CD8-positive, alpha-beta memory T cell (primary cell): Measurements from ENCODE around the gene SDC3. TPM values are rescaled to one million over a fixed set of nuclear protein-coding genes. Genes with fewer than 3 reads are reported as not detected.
A peak's percentile ranks its signal among the peaks of the same experiment; 100 is the strongest.

Experiments
- CTCF ChIA-PET: fragments of 350-600 bp; sonication (Branson Sonifier 250); formaldehyde crosslinking; loops from one replicate; lab custom pipeline; 2021; ENCODE audit warnings: antibody characterized with exemption; lab: Charles Lee
- POLR2A ChIA-PET: fragments of 350-600 bp; sonication (Branson Sonifier 250); formaldehyde crosslinking; loops from one replicate; lab custom pipeline; 2021; ENCODE audit warnings: antibody characterized with exemption; lab: Charles Lee
- DNase-seq, 5 donors: peaks; one replicate each; pipeline versions ENCODE4 v3.0.0 to v3.0.0-alpha.2; 2020 to 2022; ENCODE audit warnings: mixed read lengths in 1 of 5
- H3K27ac ChIP-seq: one replicate; pipeline ENCODE4 v1.7.0; 2013; ENCODE audit warnings: low read depth, mild to moderate bottlenecking, low read length, moderate library complexity
- H3K27me3 ChIP-seq: 2 replicates; pipeline ENCODE4 v1.7.0; 2013; ENCODE audit warnings: low read length, mild to moderate bottlenecking; ENCODE audit not compliant: insufficient read depth, poor library complexity, severe bottlenecking
- H3K36me3 ChIP-seq: 2 replicates; pipeline ENCODE4 v1.7.0; 2013; ENCODE audit warnings: mild to moderate bottlenecking, low read length, moderate library complexity; ENCODE audit not compliant: insufficient read depth
- H3K4me1 ChIP-seq: 2 replicates; pipeline ENCODE4 v1.7.0; 2013; ENCODE audit warnings: mild to moderate bottlenecking, low read length, moderate library complexity; ENCODE audit not compliant: insufficient read depth
- H3K4me3 ChIP-seq: 2 replicates; pipeline ENCODE4 v1.7.0; 2013; ENCODE audit warnings: mild to moderate bottlenecking, low read length
- H3K9me3 ChIP-seq: 2 replicates; pipeline ENCODE4 v1.7.0; 2013; ENCODE audit warnings: mild to moderate bottlenecking, low read length
- H3K27ac Mint-ChIP-seq, 8 donors: one replicate each; pipeline ENCODE4 v1.8.0; 2020 to 2021; ENCODE audit warnings: mixed read lengths in 8 of 8, mild to moderate bottlenecking in 6 of 8, inconsistent platforms in 3 of 8, moderate library complexity in 3 of 8
- H3K27me3 Mint-ChIP-seq, 2 donors: one replicate each; pipeline ENCODE4 v1.8.0; 2020 to 2021; ENCODE audit warnings: mixed read lengths in 2 of 2, mild to moderate bottlenecking in 1 of 2, moderate library complexity in 1 of 2
- H3K36me3 Mint-ChIP-seq, 3 donors: one replicate each; pipeline ENCODE4 v1.8.0; 2020 to 2021; ENCODE audit warnings: mixed read lengths in 3 of 3, inconsistent platforms in 1 of 3, mild to moderate bottlenecking in 1 of 3
- H3K4me1 Mint-ChIP-seq, 3 donors: one replicate each; pipeline ENCODE4 v1.8.0; 2020 to 2021; ENCODE audit warnings: mixed read lengths in 3 of 3, inconsistent platforms in 1 of 3, mild to moderate bottlenecking in 1 of 3
- H3K4me3 Mint-ChIP-seq, 7 donors: one replicate each; pipeline ENCODE4 v1.8.0; 2020 to 2021; ENCODE audit warnings: mixed read lengths in 7 of 7, mild to moderate bottlenecking in 6 of 7, moderate library complexity in 4 of 7, inconsistent platforms in 2 of 7
- H3K9me3 Mint-ChIP-seq, 5 donors: one replicate each; pipeline ENCODE4 v1.8.0; 2020 to 2022; ENCODE audit warnings: mixed read lengths in 5 of 5, mild to moderate bottlenecking in 3 of 5, moderate library complexity in 2 of 5, inconsistent platforms in 1 of 5
- polyA plus RNA-seq: library from polyadenylated mRNA; unstranded; fragments of 300-500 nt; fragmentation: Illumina TruSeq; gene quantifications from one replicate; pipeline ENCODE4 v1.2.3, GENCODE V29; 2021
- total RNA-seq, 2 experiments: library from RNA; stranded (reverse); gene quantifications; one replicate each; pipeline ENCODE4 v1.2.3, GENCODE V29; 2021

Gene SDC3
- total and polyA plus RNA-seq, 3 experiments from 2014 or later, result 0.44 TPM; not detected in 1

- Histone ChIP-seq H3K36me3 (no peaks in the 10 kb centered on the region), H3K9me3 (no peaks in the 10 kb centered on the region), H3K27me3 (no peaks in the 10 kb centered on the region), H3K4me3 (no peak overlapping the region), H3K27ac (no peak overlapping the region), H3K4me1 (peaks cover 5% of the 10 kb centered on the region)
- no peaks in the 10 kb centered on the region for H3K27me3 Mint-ChIP-seq
- peaks cover 10 to 12% (median 12%) of the 10 kb centered on the region in 3 donors for H3K4me1 Mint-ChIP-seq
- no peak for DNase-seq
- H3K36me3 Mint-ChIP-seq, result peaks cover 0 to 21% (median 3%) of the 10 kb centered on the region in 3 donors
- no peak overlapping the region for H3K4me3 Mint-ChIP-seq
- H3K27ac Mint-ChIP-seq, result peak overlapping the region in 1 of 8 donors; percentile 64
- no peaks in the 10 kb centered on the region for H3K9me3 Mint-ChIP-seq
- POLR2A ChIA-PET, result no interaction called here
- CTCF ChIA-PET, result interaction anchor here (0.7 to 2.0 kb wide), 4 partner anchors 8 to 209 kb away, joined by 3 to 15 read pairs (median 8); no protein-coding TSS in a partner anchor
These were observed 19.6 kb upstream of the SDC3 start for GRCh38 chr1:30928171-30928570.

DNA sequence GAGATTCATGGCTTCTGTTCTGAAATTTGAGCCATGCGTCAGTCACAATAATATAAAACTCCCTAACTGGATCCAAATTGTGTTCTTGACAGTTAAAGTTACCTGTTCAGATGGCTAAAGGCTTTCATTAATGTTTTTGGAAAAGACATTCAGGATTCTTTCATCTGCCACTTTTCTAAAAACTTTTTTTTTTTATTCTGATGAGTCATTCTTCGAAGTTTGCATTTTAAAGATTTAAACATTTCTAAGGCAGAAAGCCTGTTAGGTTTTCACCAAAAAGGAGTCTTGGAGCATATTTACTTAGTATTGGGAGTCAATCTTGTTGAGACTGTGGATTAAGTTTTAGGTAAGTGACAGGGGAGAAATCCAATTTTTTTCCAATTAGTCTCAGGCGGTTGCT is 18.9 kb upstream of the SDC3 start:
- H3K4me1 Mint-ChIP-seq, result peaks cover 10 to 12% (median 12%) of the 10 kb centered on the region in 3 donors
- H3K27ac Mint-ChIP-seq, result peak overlapping the region in 1 of 8 donors; percentile 21
- CTCF ChIA-PET, result no interaction called here
- peaks cover 0 to 14% (median 0%) of the 10 kb centered on the region in 3 donors for H3K36me3 Mint-ChIP-seq
- H3K27ac ChIP-seq, result no peak overlapping the region
- POLR2A ChIA-PET, result no interaction called here
- H3K4me3 Mint-ChIP-seq, result no peak overlapping the region
- no peak overlapping the region for H3K4me3 ChIP-seq
- no peak for DNase-seq
- no peaks in the 10 kb centered on the region for H3K9me3 ChIP-seq
- H3K4me1 ChIP-seq, result peaks cover 5% of the 10 kb centered on the region
- H3K27me3 Mint-ChIP-seq, result no peaks in the 10 kb centered on the region
- no peaks in the 10 kb centered on the region for H3K9me3 Mint-ChIP-seq
- no peaks in the 10 kb centered on the region for H3K27me3 ChIP-seq
- H3K36me3 ChIP-seq, result no peaks in the 10 kb centered on the region

GRCh38 chr1:30923597-30923996 is 15.0 kb upstream of the SDC3 start:
- no peak for DNase-seq
- Histone ChIP-seq H3K4me1 (no peaks in the 10 kb centered on the region), H3K36me3 (no peaks in the 10 kb centered on the region), H3K27ac (no peak overlapping the region), H3K27me3 (no peaks in the 10 kb centered on the region), H3K9me3 (no peaks in the 10 kb centered on the region), H3K4me3 (no peak overlapping the region)
- Mint-ChIP-seq H3K4me3 (no peak overlapping the region), H3K9me3 (no peaks in the 10 kb centered on the region), H3K4me1 (peaks cover 1 to 4% (median 1%) of the 10 kb centered on the region in 3 donors), H3K36me3 (no peaks in the 10 kb centered on the region), H3K27me3 (peaks cover 0 to 5% of the 10 kb centered on the region in 2 donors), H3K27ac (no peak overlapping the region)
- ChIA-PET POLR2A (no interaction called here), CTCF (no interaction called here)

- H3K4me3 ChIP-seq, result no peak overlapping the region
- no peak overlapping the region for H3K27ac Mint-ChIP-seq
- DNase-seq, result no peak
- H3K27ac ChIP-seq, result no peak overlapping the region
- H3K36me3 Mint-ChIP-seq, result no peaks in the 10 kb centered on the region
- peaks cover 0 to 5% of the 10 kb centered on the region in 2 donors for H3K27me3 Mint-ChIP-seq
- no peaks in the 10 kb centered on the region for H3K9me3 ChIP-seq
- CTCF ChIA-PET, result interaction anchor here (1.7 to 2.7 kb wide), 2 partner anchors 8 to 11 kb away, joined by 3 to 12 read pairs; no protein-coding TSS in a partner anchor
- H3K9me3 Mint-ChIP-seq, result no peaks in the 10 kb centered on the region
- H3K4me1 ChIP-seq, result no peaks in the 10 kb centered on the region
- no peaks in the 10 kb centered on the region for H3K36me3 ChIP-seq
- POLR2A ChIA-PET, result no interaction called here
- peaks cover 0 to 3% (median 0%) of the 10 kb centered on the region in 3 donors for H3K4me1 Mint-ChIP-seq
- H3K4me3 Mint-ChIP-seq, result no peak overlapping the region
- H3K27me3 ChIP-seq, result no peaks in the 10 kb centered on the region
These were observed 12.3 kb upstream of the SDC3 start for GRCh38 chr1:30920827-30921226.

GRCh38 chr1:30919025-30919881 is 10.7 kb upstream of the SDC3 start:
- Mint-ChIP-seq H3K27me3 (peaks cover 0 to 5% of the 10 kb centered on the region in 2 donors), H3K9me3 (no peaks in the 10 kb centered on the region), H3K4me1 (peaks cover 0 to 3% (median 0%) of the 10 kb centered on the region in 3 donors), H3K27ac (no peak overlapping the region), H3K36me3 (no peaks in the 10 kb centered on the region), H3K4me3 (no peak overlapping the region)
- ChIA-PET POLR2A (no interaction called here), CTCF (interaction anchor here (1.4 to 2.7 kb wide), 2 partner anchors 10 to 117 kb away, joined by 5 to 12 read pairs; no protein-coding TSS in a partner anchor)
- no peaks in the 10 kb centered on the region for H3K4me1 ChIP-seq
- no peaks in the 10 kb centered on the region for H3K9me3 ChIP-seq
- no peaks in the 10 kb centered on the region for H3K27me3 ChIP-seq
- peak overlapping the region; percentile 22 for H3K27ac ChIP-seq
- no peaks in the 10 kb centered on the region for H3K36me3 ChIP-seq
- DNase-seq, result no peak
- no peak overlapping the region for H3K4me3 ChIP-seq

- peaks cover 0 to 3% (median 0%) of the 10 kb centered on the region in 3 donors for H3K4me1 Mint-ChIP-seq
- no peaks in the 10 kb centered on the region for H3K9me3 Mint-ChIP-seq
- no peak overlapping the region for H3K4me3 Mint-ChIP-seq
- no peaks in the 10 kb centered on the region for H3K4me1 ChIP-seq
- H3K27ac ChIP-seq, result no peak overlapping the region
- no peak for DNase-seq
- ChIA-PET CTCF (no interaction called here), POLR2A (interaction anchor here (0.7 kb wide), 1 partner anchor 14 kb away, joined by 3 read pairs; no protein-coding TSS in a partner anchor)
- no peak overlapping the region for H3K27ac Mint-ChIP-seq
- no peaks in the 10 kb centered on the region for H3K36me3 Mint-ChIP-seq
- no peaks in the 10 kb centered on the region for H3K36me3 ChIP-seq
- H3K4me3 ChIP-seq, result no peak overlapping the region
- no peaks in the 10 kb centered on the region for H3K27me3 ChIP-seq
- H3K27me3 Mint-ChIP-seq, result peaks cover 1 to 8% of the 10 kb centered on the region in 2 donors
- no peaks in the 10 kb centered on the region for H3K9me3 ChIP-seq
These were observed 7.7 kb upstream of the SDC3 start for GRCh38 chr1:30916296-30916695.

DNA sequence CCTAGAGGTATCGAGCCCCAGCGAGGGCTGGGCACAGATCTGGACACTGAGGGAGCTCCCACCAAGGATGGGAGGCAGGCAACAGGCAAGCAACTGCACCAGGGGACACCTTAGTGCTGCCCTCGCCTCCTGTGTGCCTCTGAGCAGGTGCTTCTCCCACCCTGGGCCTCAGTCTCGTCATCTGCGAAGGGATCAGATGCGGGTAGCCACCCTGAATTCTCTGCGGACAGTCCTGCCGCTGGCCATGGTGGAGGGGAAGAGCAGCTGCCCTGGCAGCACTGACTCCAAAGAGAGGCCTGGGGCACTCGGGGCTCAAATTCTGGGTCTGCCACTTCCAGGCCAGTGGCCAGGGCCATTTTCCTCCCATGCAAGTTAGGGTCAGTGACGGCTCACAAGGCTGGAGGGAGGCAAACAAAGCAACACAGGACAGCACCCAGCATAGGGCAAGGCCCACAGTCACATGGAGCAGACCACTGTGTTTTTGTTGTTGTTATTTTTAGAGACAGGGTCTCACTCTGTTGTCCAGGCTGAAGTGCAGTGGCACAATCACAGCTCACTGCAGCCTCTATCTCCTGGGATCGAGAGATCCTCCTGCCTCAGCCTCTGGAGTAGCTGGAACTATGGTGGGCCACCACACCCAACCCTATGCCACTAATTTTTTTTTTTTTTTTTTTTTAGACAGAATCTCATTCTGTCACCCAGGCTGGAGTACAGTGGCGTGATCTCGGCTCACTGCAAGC is 7.1 kb upstream of the SDC3 start:
- Mint-ChIP-seq H3K27me3 (peaks cover 1 to 6% of the 10 kb centered on the region in 2 donors), H3K9me3 (no peaks in the 10 kb centered on the region), H3K36me3 (no peaks in the 10 kb centered on the region), H3K4me1 (peaks cover 0 to 3% (median 0%) of the 10 kb centered on the region in 3 donors), H3K27ac (peak overlapping the region in 1 of 8 donors; percentile 51), H3K4me3 (no peak overlapping the region)
- Histone ChIP-seq H3K27me3 (no peaks in the 10 kb centered on the region), H3K27ac (no peak overlapping the region), H3K4me3 (no peak overlapping the region), H3K9me3 (no peaks in the 10 kb centered on the region), H3K36me3 (no peaks in the 10 kb centered on the region), H3K4me1 (no peaks in the 10 kb centered on the region)
- no peak for DNase-seq
- ChIA-PET POLR2A (no interaction called here), CTCF (interaction anchor here (2.4 kb wide), 1 partner anchor 114 kb away, joined by 10 read pairs; no protein-coding TSS in a partner anchor)
